Astrocyte of the spinal cord (primary cell): ENCODE measurements around the gene NKX3-2.
A peak's percentile ranks its signal among the peaks of the same experiment; 100 is the strongest.
"Not testable (repeated sequence)": the region's sequence is repeated elsewhere in the genome, so short reads cannot be mapped to it uniquely, and the experiment has no call there.

ENCODE experiments used
- DNase-seq: peaks from one replicate; pipeline ENCODE4 v3.0.0; 2011; ENCODE audit warnings: low read depth, low spot score
- H3K4me3 ChIP-seq: 2 replicates; pipeline ENCODE4 v1.5.1; 2011; ENCODE audit warnings: low read depth, mild to moderate bottlenecking, low read length, moderate library complexity
- CTCF ChIP-seq: IDR thresholded peaks from 2 replicates; pipeline ENCODE4 v1.5.1; 2012; ENCODE audit warnings: low read depth, mild to moderate bottlenecking, low read length, inconsistent platforms
- in situ Hi-C: cut with HindIII; loops from 2 replicates; pipeline ENCODE4 v1.10.0; 2017; ENCODE audit warnings: low sequenced_read_pairs

Gene NKX3-2

GRCh38 chr4:13577660-13578059 lies 33.4 kb upstream of the NKX3-2 start:
- TF ChIP-seq CTCF = no peak
- no peak overlapping the region for H3K4me3 ChIP-seq
- in situ Hi-C loops = no loop called here
- DNase-seq = no peak

- no peak overlapping the region for H3K4me3 ChIP-seq
- no peak for DNase-seq
- in situ Hi-C loops = no loop called here
- TF ChIP-seq CTCF = no peak
Observed at GRCh38 chr4:13570916-13571315, 26.6 kb upstream of the NKX3-2 start.

GRCh38 chr4:13567125-13567524 lies 22.8 kb upstream of the NKX3-2 start:
- no peak for TF ChIP-seq CTCF
- H3K4me3 ChIP-seq = no peak overlapping the region
- in situ Hi-C loops = no loop called here
- no peak for DNase-seq

- H3K4me3 ChIP-seq = no peak overlapping the region
- in situ Hi-C loops = no loop called here
- no peak for DNase-seq
- TF ChIP-seq CTCF = no peak
Observed at GRCh38 chr4:13562876-13563275, 18.6 kb upstream of the NKX3-2 start.

GRCh38 chr4:13561673-13562072 lies 17.4 kb upstream of the NKX3-2 start:
- H3K4me3 ChIP-seq = no peak overlapping the region
- no peak for DNase-seq
- in situ Hi-C loops = no loop called here
- no peak for TF ChIP-seq CTCF

GRCh38 chr4:13560111-13560510 lies 15.8 kb upstream of the NKX3-2 start:
- H3K4me3 ChIP-seq, DNase-seq, in situ Hi-C loops: not testable (repeated sequence)

GRCh38 chr4:13559413-13559812 lies 15.1 kb upstream of the NKX3-2 start:
- no peak overlapping the region for H3K4me3 ChIP-seq
- in situ Hi-C loops = no loop called here
- TF ChIP-seq CTCF = no peak
- DNase-seq = peak; percentile 64
